22Rv1 (cell line): ENCODE data around the gene TAF6.
"Not testable (repeated sequence)": the region's sequence is repeated elsewhere in the genome, so short reads cannot be mapped to it uniquely, and the experiment has no call there.

ENCODE experiments used
- H3K27ac ChIP-seq: fragments of 450-650 bp; 2 replicates; pipeline ENCODE4 v1.5.1; 2017
- ZFX ChIP-seq: fragments of 450-650 bp; IDR thresholded peaks from 2 replicates; pipeline ENCODE4 v1.6.1; 2017; ENCODE audit warnings: antibody characterized with exemption, borderline replicate concordance
- TF ChIP-seq, protein P1 (sequence below): fragments of 450-650 bp; IDR thresholded peaks from 2 replicates; pipeline ENCODE4 v1.5.1; 2017; ENCODE audit warnings: mild to moderate bottlenecking

TAF6 gene

DNA sequence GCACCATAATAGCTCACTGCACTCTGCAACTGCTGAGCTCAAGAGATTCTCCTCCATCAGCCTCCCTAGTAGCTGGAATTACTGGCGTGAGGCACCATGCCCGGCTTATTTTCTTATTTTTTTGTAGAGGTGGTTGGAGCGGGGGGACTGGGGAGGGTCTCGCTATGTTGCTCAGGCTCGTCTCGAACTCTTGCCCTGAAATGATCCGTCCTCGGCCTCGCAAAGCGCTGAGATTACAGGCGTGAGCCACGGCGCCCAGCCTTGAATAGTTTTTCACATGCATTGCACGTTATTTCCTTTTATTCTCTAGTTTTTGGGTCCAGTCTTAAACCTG, 29.0 kb upstream of the TAF6 start:
- TF ChIP-seq, protein P1, sequence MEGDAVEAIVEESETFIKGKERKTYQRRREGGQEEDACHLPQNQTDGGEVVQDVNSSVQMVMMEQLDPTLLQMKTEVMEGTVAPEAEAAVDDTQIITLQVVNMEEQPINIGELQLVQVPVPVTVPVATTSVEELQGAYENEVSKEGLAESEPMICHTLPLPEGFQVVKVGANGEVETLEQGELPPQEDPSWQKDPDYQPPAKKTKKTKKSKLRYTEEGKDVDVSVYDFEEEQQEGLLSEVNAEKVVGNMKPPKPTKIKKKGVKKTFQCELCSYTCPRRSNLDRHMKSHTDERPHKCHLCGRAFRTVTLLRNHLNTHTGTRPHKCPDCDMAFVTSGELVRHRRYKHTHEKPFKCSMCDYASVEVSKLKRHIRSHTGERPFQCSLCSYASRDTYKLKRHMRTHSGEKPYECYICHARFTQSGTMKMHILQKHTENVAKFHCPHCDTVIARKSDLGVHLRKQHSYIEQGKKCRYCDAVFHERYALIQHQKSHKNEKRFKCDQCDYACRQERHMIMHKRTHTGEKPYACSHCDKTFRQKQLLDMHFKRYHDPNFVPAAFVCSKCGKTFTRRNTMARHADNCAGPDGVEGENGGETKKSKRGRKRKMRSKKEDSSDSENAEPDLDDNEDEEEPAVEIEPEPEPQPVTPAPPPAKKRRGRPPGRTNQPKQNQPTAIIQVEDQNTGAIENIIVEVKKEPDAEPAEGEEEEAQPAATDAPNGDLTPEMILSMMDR = no peak
- no peak for TF ChIP-seq ZFX
- peak overlapping the region; percentile 76 for H3K27ac ChIP-seq

DNA sequence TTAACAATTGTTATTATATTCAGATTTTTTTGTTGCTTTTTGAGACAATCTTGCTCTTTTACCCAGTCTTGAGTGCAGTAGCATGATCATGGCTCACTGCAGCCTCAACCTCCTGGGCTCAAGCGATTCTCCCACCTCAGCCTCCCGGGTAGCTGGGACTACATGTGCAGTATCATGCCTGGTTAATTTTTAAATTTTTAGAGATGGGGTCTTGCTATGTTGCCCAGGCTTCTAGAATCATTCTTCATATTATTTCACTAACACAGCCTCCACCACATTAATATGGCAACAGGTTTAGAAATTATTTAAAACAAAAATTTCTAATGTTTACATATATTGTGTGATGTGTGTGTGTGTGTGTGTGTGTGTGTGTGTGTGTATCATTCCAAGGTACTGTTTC, 28.1 kb upstream of the TAF6 start:
- H3K27ac ChIP-seq = no peak overlapping the region
- no peak for TF ChIP-seq ZFX
- TF ChIP-seq, protein P1 = no peak

DNA sequence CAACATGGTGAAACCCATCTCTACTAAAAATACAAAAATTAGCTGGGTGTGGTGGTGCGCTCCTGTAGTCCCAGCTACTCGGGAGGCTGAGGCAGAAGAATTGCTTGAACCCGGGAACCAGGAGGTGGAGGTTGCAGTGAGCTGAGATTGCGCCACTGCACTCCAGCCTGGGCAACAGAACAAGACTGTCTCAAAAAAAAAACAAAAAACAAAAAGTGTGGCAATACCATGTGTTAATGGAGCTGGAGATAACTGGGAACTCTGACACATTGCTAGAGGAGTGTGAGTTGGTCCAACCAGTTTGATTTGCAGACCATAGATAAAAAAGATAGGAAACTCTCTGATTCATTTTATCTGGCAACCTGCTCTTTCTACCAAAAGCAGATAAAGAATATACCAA, 27.2 kb upstream of the TAF6 start:
- not testable (repeated sequence) for H3K27ac ChIP-seq

DNA sequence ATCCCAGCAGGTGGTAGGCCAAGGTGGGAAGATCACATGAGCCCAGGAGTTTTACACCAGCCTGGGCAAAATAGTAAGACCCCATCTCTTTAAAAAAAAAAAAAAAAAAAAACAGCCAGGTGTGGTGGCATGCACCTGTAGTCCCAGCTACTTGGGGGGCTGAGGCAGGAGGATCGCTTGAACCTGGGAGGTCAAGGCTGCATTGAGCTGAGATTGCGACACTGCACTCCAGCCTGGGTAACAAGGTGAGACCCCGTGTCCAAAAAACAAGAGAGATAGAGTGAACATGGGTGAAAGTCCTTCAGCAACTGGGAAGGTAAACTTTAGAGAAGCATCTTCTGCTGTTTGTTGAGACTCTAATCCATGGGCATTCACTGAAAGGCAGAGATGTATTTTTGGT, 23.3 kb upstream of the TAF6 start:
- H3K27ac ChIP-seq = no peak overlapping the region
- TF ChIP-seq, protein P1 = no peak
- TF ChIP-seq ZFX = no peak

DNA sequence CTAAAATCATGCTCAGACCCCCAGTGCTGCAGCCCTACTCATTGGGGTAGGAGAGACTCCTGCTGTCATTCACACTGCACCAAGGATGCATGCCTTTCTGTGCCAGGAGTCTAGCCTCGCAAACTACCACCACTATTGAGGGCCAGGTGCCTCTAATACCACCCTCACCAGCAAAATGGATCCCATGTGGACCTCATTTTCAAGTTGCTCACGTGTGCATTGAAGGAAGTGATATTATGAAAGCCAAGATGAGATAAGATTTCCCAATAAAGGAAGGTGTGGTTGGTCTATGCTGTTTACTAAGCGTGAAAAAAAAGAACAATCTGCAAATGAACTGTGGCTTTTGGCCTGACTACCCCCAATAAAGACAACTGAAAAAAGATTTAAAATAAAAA, 22.4 kb upstream of the TAF6 start:
- no peak overlapping the region for H3K27ac ChIP-seq
- TF ChIP-seq, protein P1 = no peak
- no peak for TF ChIP-seq ZFX

DNA sequence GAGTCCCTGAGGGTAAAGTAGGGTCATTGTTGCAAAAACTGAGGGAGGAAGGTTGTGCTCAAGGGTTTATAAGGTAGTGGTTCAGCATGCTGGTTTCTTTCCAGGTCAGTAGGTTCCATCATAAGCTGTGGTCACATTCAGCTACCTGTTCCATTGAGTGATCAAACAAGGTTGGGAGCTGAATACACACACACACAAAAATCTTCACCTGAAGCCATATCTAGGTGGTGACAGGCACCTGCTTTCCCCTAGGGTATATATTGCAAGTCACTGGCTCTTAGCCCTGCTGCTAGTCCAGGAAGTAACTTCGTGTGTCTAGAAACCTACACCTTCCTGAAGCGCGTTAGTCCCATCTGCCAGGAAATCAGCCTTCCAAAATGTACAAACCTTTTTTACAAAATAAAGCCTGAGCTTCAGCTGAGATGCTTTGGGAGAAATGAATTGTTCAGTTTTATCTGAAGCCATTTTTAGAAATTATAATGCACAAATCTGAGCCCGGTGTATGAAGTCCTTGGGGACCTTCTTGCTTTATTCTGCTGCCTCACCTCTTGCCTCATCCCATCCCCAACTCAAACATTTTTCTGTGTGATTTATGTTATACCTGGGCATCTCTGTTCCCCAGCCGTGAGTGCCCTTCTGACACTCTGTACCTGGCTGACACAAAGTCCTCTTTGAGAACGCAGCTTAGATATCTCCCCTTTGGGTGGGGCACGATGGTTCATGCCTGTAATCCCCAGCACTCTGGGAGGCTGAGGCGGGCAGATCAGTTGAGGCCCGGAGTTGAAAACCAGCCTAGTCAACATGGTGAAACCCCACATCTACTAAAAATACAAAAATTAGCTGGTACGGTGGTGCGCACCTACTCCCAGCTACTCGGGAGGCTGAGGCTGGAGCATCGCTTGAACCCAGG, 18.9 kb upstream of the TAF6 start:
- H3K27ac ChIP-seq = no peak overlapping the region
- TF ChIP-seq, protein P1 = no peak
- TF ChIP-seq ZFX = no peak

DNA sequence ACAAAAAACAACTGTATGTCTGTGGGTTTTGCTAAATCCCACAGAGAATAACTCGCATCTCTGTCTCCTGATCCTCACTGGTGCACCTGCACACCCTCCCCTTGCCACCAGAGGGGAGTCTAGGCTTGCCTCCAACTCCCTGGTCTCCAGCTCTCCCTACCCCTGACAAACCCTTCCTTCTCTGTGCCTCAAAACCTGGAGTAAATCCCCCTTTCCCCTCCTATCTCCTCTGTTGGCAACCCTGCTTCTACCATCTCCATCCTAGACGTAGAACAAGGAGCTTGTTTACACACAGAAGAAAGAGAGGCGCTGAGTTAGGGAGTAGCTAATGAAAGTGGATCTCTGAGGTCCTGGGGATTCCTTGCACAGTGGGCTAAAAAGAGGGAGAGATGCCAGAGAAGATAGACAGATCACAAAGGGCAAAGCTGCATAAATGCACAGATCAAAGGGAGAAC, 13.6 kb upstream of the TAF6 start:
- TF ChIP-seq, protein P1 = peak; percentile 96
- TF ChIP-seq ZFX = no peak
- no peak overlapping the region for H3K27ac ChIP-seq

DNA sequence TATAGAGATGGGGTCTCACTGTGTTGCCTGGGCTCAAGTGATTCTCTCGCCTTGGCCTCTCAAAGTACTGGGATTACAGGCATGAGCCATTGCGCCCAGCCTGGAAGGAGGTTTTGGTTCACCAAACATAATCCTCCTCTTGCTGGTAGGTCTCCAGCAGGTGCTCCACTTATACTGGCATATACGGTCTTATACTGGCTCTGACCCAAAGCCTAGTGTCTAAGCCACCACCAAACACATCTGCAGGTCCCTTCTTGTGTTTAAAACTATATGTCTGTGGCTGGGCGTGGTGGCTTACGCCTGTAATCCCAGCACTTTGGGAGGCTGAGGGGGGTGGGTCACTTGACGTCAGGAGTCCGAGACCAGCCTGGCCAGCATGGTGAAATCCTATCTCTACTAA, 13.0 kb upstream of the TAF6 start:
- TF ChIP-seq, protein P1 = no peak
- TF ChIP-seq ZFX = no peak
- no peak overlapping the region for H3K27ac ChIP-seq
